Chondrocyte (in vitro differentiated cells): ENCODE measurements around the gene NUDT7. TPM values are rescaled to one million over a fixed set of nuclear protein-coding genes. Genes with fewer than 3 reads are reported as not detected.

ENCODE experiments used
- DNase-seq: peaks from one replicate; pipeline ENCODE4 v3.0.0; 2021; ENCODE audit warnings: mixed read lengths, low spot score
- H3K27ac Mint-ChIP-seq: one replicate; pipeline ENCODE4 v1.8.0; 2021; ENCODE audit warnings: mild to moderate bottlenecking, moderate library complexity, mixed read lengths; ENCODE audit not compliant: unreplicated experiment
- H3K27me3 Mint-ChIP-seq: 2 replicates; pipeline ENCODE4 v1.8.0; 2021; ENCODE audit warnings: low read depth, mixed read lengths
- H3K36me3 Mint-ChIP-seq: 2 replicates; pipeline ENCODE4 v1.8.0; 2021; ENCODE audit warnings: low read depth, mixed read lengths
- H3K4me1 Mint-ChIP-seq: 2 replicates; pipeline ENCODE4 v1.8.0; 2021; ENCODE audit warnings: low read depth, mild to moderate bottlenecking, mixed read lengths
- H3K4me3 Mint-ChIP-seq: one replicate; pipeline ENCODE4 v1.8.0; 2021; ENCODE audit warnings: mild to moderate bottlenecking, moderate library complexity, mixed read lengths; ENCODE audit not compliant: unreplicated experiment
- H3K9me3 Mint-ChIP-seq: 2 replicates; pipeline ENCODE4 v1.8.0; 2021; ENCODE audit warnings: low read depth, mixed read lengths
- total RNA-seq: library from RNA; stranded (reverse); gene quantifications from 3 replicates; pipeline ENCODE4 v1.2.1, GENCODE V29; 2021
- TF ChIP-seq, protein P1 (sequence below): fragments of 200-600 bp; sonication (generic); IDR thresholded peaks from 2 replicates; pipeline ENCODE4 v1.5.0; 2021; ENCODE audit warnings: antibody characterized with exemption, mild to moderate bottlenecking, moderate library complexity

The NUDT7 gene
- total RNA-seq, 1 donor from 2014 or later: 2.1 TPM

DNA sequence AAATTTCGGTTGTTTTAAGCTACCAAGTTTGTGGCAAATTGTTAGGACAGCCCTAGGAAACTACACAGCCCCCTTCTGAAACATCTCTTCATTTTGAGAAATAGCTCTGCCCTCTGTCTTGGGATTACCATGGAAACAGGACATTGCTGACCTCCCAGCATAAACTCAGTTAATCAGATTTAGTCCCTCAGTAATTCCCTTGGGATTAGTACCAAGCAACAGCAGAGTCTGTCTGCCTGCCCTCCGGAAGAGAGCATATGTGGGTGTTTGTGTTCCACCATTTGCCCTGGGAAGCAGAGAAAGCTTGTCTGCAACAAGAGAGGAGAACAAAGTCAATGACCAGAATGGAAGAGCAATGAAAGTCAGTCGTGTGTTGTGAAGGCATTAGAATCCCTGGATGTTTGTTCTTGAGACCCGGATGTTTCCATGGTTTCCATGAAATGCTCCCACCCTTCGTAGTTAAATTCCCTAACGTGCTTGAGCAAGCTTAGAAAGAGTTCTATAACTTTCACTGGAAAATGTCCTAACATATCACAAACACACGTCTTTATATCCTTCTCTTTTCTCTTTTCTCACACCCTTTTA is 26.2 kb downstream of the NUDT7 start:
- Mint-ChIP-seq H3K4me3 (no peak overlapping the region), H3K36me3 (no peaks in the 10 kb centered on the region), H3K27ac (no peak overlapping the region), H3K27me3 (peaks cover 19% of the 10 kb centered on the region), H3K4me1 (no peaks in the 10 kb centered on the region), H3K9me3 (no peaks in the 10 kb centered on the region)
- TF ChIP-seq, protein P1, sequence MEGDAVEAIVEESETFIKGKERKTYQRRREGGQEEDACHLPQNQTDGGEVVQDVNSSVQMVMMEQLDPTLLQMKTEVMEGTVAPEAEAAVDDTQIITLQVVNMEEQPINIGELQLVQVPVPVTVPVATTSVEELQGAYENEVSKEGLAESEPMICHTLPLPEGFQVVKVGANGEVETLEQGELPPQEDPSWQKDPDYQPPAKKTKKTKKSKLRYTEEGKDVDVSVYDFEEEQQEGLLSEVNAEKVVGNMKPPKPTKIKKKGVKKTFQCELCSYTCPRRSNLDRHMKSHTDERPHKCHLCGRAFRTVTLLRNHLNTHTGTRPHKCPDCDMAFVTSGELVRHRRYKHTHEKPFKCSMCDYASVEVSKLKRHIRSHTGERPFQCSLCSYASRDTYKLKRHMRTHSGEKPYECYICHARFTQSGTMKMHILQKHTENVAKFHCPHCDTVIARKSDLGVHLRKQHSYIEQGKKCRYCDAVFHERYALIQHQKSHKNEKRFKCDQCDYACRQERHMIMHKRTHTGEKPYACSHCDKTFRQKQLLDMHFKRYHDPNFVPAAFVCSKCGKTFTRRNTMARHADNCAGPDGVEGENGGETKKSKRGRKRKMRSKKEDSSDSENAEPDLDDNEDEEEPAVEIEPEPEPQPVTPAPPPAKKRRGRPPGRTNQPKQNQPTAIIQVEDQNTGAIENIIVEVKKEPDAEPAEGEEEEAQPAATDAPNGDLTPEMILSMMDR: no peak
- DNase-seq: no peak

DNA sequence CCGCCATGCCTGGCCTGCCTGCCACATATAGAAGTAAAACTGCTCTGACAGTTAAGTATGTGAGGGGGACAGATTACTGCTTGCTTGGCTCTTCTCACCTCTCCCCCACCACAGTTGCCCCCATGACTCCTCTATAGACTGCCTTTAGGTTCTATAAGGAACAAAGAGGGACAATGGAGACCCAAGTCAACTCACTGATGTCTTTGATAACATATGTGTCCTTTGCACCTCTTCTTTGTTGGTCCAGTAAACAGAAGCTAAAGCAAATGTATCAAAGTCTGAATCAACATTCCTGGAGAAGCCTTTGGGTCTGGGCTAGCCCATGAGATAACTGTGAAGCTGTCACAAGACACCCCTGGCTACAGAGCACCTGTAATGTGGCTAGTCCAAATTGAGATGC is 27.1 kb downstream of the NUDT7 start:
- H3K36me3 Mint-ChIP-seq: no peaks in the 10 kb centered on the region
- no peaks in the 10 kb centered on the region for H3K4me1 Mint-ChIP-seq
- TF ChIP-seq, protein P1: no peak
- no peak overlapping the region for H3K27ac Mint-ChIP-seq
- H3K4me3 Mint-ChIP-seq: no peak overlapping the region
- H3K9me3 Mint-ChIP-seq: no peaks in the 10 kb centered on the region
- peaks cover 22% of the 10 kb centered on the region for H3K27me3 Mint-ChIP-seq
- no peak for DNase-seq

DNA sequence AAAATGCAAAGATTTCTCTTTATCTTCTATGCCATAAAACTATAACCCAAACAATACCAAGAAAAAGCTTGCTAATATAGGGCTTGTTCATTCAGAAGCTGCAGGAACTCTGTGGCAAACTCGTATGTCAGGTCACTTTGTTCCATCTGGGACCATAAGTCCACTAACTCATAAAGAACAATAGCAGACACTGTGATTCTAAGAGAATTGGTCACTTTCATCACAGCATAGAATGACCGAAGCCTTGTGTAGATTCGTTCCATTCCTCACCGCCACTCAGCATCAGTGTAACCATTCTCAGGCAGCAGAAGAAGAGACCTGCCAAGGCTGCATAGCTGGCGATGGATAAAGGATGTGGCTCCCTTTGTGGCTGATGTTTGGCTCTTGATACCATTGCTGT is 35.7 kb downstream of the NUDT7 start:
- no peaks in the 10 kb centered on the region for H3K4me1 Mint-ChIP-seq
- TF ChIP-seq, protein P1: no peak
- H3K27me3 Mint-ChIP-seq: peaks cover 6% of the 10 kb centered on the region
- no peak for DNase-seq
- no peaks in the 10 kb centered on the region for H3K36me3 Mint-ChIP-seq
- H3K27ac Mint-ChIP-seq: no peak overlapping the region
- H3K9me3 Mint-ChIP-seq: peaks cover 4% of the 10 kb centered on the region
- H3K4me3 Mint-ChIP-seq: no peak overlapping the region

DNA sequence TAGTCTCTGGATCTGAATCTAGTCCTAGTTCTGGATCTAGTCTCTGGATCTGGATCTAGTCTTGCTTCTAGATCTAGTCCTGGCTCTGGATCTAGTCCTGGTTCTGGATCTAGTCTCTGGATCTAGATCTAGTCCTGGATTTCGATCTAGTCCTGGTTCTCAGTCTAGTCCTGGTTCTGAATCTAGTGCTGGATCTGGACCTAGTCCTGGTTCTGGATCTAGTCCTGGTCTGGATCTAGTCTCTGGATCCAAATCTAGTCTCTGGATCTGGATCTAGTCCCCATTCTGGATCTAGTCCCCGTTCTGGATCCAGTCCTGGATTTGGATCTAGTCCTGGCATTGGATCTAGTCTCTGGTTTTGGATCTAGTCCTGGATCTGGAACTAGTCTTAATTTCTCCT is 36.2 kb downstream of the NUDT7 start:
- TF ChIP-seq, protein P1: no peak
- Mint-ChIP-seq H3K4me1 (no peaks in the 10 kb centered on the region), H3K36me3 (no peaks in the 10 kb centered on the region), H3K27ac (no peak overlapping the region), H3K27me3 (peaks cover 6% of the 10 kb centered on the region), H3K4me3 (no peak overlapping the region), H3K9me3 (peaks cover 4% of the 10 kb centered on the region)
- DNase-seq: no peak

DNA sequence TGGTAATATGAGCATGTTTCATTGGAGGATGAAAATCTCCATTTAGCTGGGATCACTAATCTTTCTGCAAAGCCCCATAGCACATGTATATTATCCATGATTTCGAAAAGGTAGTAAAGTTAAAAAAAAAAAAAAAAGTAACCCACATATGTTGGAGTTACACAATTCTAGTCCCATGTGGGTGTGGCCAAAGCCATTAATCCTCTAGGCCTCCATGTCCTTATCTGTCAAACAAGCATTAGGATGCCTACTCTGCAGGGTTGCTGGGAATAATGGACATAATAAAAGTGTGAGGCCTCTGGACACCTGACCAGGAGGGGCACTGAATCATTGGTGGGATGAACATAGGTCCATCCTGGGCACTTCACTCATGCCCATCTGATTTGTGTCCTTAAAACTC is 36.9 kb downstream of the NUDT7 start:
- H3K4me1 Mint-ChIP-seq: no peaks in the 10 kb centered on the region
- H3K36me3 Mint-ChIP-seq: no peaks in the 10 kb centered on the region
- no peak overlapping the region for H3K27ac Mint-ChIP-seq
- H3K4me3 Mint-ChIP-seq: no peak overlapping the region
- H3K9me3 Mint-ChIP-seq: peaks cover 4% of the 10 kb centered on the region
- no peak for DNase-seq
- peaks cover 3% of the 10 kb centered on the region for H3K27me3 Mint-ChIP-seq
- TF ChIP-seq, protein P1: no peak
